ENCODE measurements around the gene PER1. TPM values are rescaled to one million over a fixed set of nuclear protein-coding genes. Genes with fewer than 3 reads are reported as not detected.

The PER1 gene
- total RNA-seq, 1 donor, result 16.6 TPM

- H3K79me2 ChIP-seq (ENCODE audit: insufficient read depth, low read length), result peaks cover 17% of the 10 kb centered on the region
- H3K4me2 ChIP-seq (ENCODE audit: insufficient read depth, low read length), result peak within 1 kb of the TSS; percentile 75
- H2AFZ ChIP-seq (ENCODE audit: low read length), result peak within 1 kb of the TSS; percentile 83
- peaks cover 41% of the 10 kb centered on the region for H3K4me1 ChIP-seq (ENCODE audit: insufficient read depth, low read length)
- TF ChIP-seq CTCF (IDR thresholded peaks at IDR 0.05; ENCODE audit: extremely low read depth, low read depth, low read length), result no peak
- no peaks in the 10 kb centered on the region for H3K27me3 ChIP-seq (ENCODE audit: insufficient read depth, low read length)
- no peaks in the 10 kb centered on the region for H3K9me3 ChIP-seq (ENCODE audit: low read depth, low read length)
- DNase-seq (ENCODE audit: insufficient read length, low spot score, missing footprints), result peak; percentile 98
- H3K36me3 ChIP-seq (ENCODE audit: insufficient read depth, low read length), result no peaks in the 10 kb centered on the region
- peak within 1 kb of the TSS; percentile 74 for H3K27ac ChIP-seq (ENCODE audit: low read depth, low read length)
- peaks cover 17% of the 10 kb centered on the region for H4K20me1 ChIP-seq (ENCODE audit: insufficient read depth, low read length)
- H3K4me3 ChIP-seq (ENCODE audit: insufficient read depth, low read length), result peak within 1 kb of the TSS; percentile 93
Measured at GRCh38 chr17:8189711-8190477, 37.7 kb upstream of the PER1 start, which contains the start of gene BORCS6. TSS of gene BORCS6 (minus strand) at chr17:8190180. CDS start at chr17:8190140, 40 bp downstream.

- peak overlapping the region; percentile 93 for H3K4me3 ChIP-seq (ENCODE audit: insufficient read depth, low read length)
- peaks cover 17% of the 10 kb centered on the region for H3K79me2 ChIP-seq (ENCODE audit: insufficient read depth, low read length)
- no peaks in the 10 kb centered on the region for H3K36me3 ChIP-seq (ENCODE audit: insufficient read depth, low read length)
- H4K20me1 ChIP-seq (ENCODE audit: insufficient read depth, low read length), result peaks cover 17% of the 10 kb centered on the region
- peak overlapping the region; percentile 74 for H3K27ac ChIP-seq (ENCODE audit: low read depth, low read length)
- no peaks in the 10 kb centered on the region for H3K27me3 ChIP-seq (ENCODE audit: insufficient read depth, low read length)
- no peaks in the 10 kb centered on the region for H3K9me3 ChIP-seq (ENCODE audit: low read depth, low read length)
- peak; percentile 60 for DNase-seq (ENCODE audit: insufficient read length, low spot score, missing footprints)
- peak overlapping the region; percentile 83 for H2AFZ ChIP-seq (ENCODE audit: low read length)
- H3K4me2 ChIP-seq (ENCODE audit: insufficient read depth, low read length), result peak overlapping the region; percentile 75
- TF ChIP-seq CTCF (IDR thresholded peaks at IDR 0.05; ENCODE audit: extremely low read depth, low read depth, low read length), result no peak
- peaks cover 41% of the 10 kb centered on the region for H3K4me1 ChIP-seq (ENCODE audit: insufficient read depth, low read length)
Measured at GRCh38 chr17:8189041-8189710, 37.0 kb upstream of the PER1 start.

DNA sequence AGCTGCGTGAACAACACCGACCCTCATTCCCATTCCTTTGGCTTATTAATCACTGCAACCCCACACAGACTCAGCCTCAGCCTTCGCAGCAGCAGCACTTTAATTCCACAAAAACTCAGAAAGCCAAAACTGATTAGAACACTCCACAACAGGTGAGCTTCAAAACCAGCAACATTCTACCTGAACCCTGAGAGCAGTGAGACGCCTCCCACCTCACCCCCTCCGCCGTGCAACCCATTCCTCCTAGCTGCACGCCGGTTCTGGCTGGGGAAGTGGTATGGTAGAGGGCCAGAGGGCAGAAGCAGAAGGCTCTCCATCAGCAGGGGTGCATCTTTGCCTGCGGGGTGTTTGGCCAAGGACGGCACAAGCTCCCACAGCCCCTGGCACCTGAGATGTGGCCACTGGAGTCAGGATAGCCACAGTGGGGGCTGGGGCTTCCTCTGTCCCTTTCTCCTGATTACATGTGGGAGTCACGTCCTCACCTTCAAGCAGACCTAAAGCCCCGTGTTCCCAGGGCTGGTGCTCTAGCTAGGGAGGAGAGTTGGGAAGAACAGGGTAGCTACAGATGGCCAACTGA lies 36.1 kb upstream of the PER1 start:
- Histone ChIP-seq H3K9me3 (ENCODE audit: low read depth, low read length) (no peaks in the 10 kb centered on the region), H2AFZ (ENCODE audit: low read length) (no peak overlapping the region), H3K4me2 (ENCODE audit: insufficient read depth, low read length) (peak overlapping the region; percentile 75), H3K36me3 (ENCODE audit: insufficient read depth, low read length) (no peaks in the 10 kb centered on the region), H3K4me3 (ENCODE audit: insufficient read depth, low read length) (peak overlapping the region; percentile 93), H3K27ac (ENCODE audit: low read depth, low read length) (peak overlapping the region; percentile 74), H3K79me2 (ENCODE audit: insufficient read depth, low read length) (peaks cover 17% of the 10 kb centered on the region), H3K4me1 (ENCODE audit: insufficient read depth, low read length) (peaks cover 41% of the 10 kb centered on the region), H3K27me3 (ENCODE audit: insufficient read depth, low read length) (no peaks in the 10 kb centered on the region), H4K20me1 (ENCODE audit: insufficient read depth, low read length) (peaks cover 17% of the 10 kb centered on the region)
- DNase-seq (ENCODE audit: insufficient read length, low spot score, missing footprints), result peak; percentile 46
- no peak for TF ChIP-seq CTCF (IDR thresholded peaks at IDR 0.05; ENCODE audit: extremely low read depth, low read depth, low read length)
